Muscle layer of colon (tissue), 2 donors: ENCODE results near the gene HYAL3.
"Not testable (repeated sequence)": the region's sequence is repeated elsewhere in the genome, so short reads cannot be mapped to it uniquely, and the experiment has no call there.

ENCODE experiments used
- H3K27ac ChIP-seq: one replicate; pipeline ENCODE4 v1.7.0; 2013; ENCODE audit warnings: low read depth, mild to moderate bottlenecking, low read length, moderate library complexity
- H3K27me3 ChIP-seq, 2 donors: one replicate each; pipeline ENCODE4 v1.7.0; 2013; ENCODE audit warnings: low read length in 2 of 2, mild to moderate bottlenecking in 2 of 2; ENCODE audit not compliant: insufficient read depth in 2 of 2, control insufficient read depth in 1 of 2
- H3K36me3 ChIP-seq: one replicate; pipeline ENCODE4 v1.7.0; 2013; ENCODE audit warnings: mild to moderate bottlenecking, low read length; ENCODE audit not compliant: insufficient read depth
- H3K4me1 ChIP-seq: one replicate; pipeline ENCODE4 v1.7.0; 2013; ENCODE audit warnings: mild to moderate bottlenecking, low read length; ENCODE audit not compliant: insufficient read depth
- H3K4me3 ChIP-seq, 2 donors: one replicate each; pipeline ENCODE4 v1.7.0; 2013; ENCODE audit warnings: low read length in 2 of 2, low read depth in 1 of 2, mild to moderate bottlenecking in 1 of 2, moderate library complexity in 1 of 2
- H3K9ac ChIP-seq: one replicate; pipeline ENCODE4 v1.7.0; 2013; ENCODE audit warnings: low read length
- H3K9me3 ChIP-seq: one replicate; pipeline ENCODE4 v1.7.0; 2013; ENCODE audit warnings: mild to moderate bottlenecking, low read length
- donor health status: abdominal sarcoma.
- donor health status: Adenocarcinoma of cecum.

The HYAL3 gene

DNA sequence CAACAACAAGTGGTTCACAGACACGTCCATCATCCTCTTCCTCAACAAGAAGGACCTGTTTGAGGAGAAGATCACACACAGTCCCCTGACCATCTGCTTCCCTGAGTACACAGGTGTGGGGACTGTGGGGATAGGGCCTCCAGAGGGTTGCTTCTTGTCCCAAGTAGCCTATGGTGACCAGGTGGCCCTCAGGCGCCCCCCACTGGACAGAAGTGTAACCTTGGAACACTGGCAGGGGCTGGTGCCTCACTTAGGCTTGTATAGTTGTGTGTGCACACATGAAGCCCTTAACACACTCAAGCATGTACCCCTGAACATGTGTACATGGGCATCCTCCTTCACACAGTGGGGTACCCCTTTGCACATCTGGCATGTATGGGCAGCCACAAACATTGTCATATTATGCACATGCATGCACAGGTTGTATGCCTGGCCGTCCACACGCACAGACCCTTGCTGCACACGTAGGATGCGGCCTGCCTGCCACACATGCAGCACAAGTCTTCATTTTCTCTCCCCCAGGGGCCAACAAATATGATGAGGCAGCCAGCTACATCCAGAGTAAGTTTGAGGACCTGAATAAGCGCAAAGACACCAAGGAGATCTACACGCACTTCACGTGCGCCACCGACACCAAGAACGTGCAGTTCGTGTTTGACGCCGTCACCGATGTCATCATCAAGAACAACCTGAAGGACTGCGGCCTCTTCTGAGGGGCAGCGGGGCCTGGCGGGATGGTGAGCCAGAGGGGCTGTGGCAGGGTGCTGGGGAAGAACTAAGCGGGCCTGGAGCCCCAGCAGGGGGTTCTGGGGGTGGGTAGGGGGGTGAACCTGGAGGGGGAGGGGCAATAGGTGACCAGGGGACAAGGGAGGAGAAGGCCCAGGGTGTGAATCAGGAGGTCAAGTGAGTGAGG is 42.0 kb downstream of the HYAL3 start:
- Histone ChIP-seq H3K9ac (no peak overlapping the region), H3K27me3 (no peaks in the 10 kb centered on the region), H3K4me1 (peaks cover 30% of the 10 kb centered on the region), H3K27ac (no peak overlapping the region), H3K4me3 (no peak overlapping the region), H3K36me3 (peaks cover 55% of the 10 kb centered on the region), H3K9me3 (no peaks in the 10 kb centered on the region)

- no peak overlapping the region for H3K9ac ChIP-seq
- peaks cover 62% of the 10 kb centered on the region for H3K36me3 ChIP-seq
- H3K27me3 ChIP-seq: no peaks in the 10 kb centered on the region
- no peaks in the 10 kb centered on the region for H3K9me3 ChIP-seq
- H3K4me1 ChIP-seq: peaks cover 29% of the 10 kb centered on the region
- H3K4me3 ChIP-seq: no peak overlapping the region
- no peak overlapping the region for H3K27ac ChIP-seq
Measured at GRCh38 chr3:50255251-50255615, 44.0 kb downstream of the HYAL3 start.

DNA sequence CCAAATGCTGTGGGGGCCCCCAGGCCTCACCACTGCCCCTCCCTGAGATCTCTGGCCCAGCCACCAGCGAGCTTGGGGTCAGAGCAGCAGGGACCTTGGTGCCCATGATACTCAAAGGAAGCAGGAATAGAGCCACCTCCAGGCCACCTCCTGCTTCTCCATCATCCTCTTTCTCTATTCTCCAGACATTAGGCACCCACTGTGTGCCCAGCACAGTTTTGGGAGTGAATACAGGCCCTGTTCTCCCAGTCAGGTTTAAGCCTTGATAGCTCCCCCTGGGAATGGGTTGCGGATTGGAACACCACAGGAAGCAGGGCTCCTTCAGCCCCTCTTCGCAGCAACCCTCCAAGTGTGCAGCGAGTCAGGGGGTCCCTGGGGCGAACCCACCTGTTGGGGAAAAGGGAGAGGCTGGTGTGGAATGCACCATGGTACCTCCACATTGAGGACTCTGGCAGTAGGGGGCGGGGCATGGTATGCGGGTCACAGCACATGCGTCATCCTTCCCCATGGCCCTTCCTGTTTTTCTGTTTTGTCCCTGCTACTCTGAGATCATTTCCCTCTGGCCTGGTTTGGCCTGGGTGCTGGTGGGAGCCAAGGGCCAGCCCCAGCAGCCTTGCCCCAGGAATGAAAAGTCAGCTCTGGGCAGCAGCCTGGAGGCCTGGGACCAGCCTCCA is 44.5 kb downstream of the HYAL3 start:
- H3K4me1 ChIP-seq: peaks cover 34% of the 10 kb centered on the region
- H3K36me3 ChIP-seq: peaks cover 62% of the 10 kb centered on the region

GRCh38 chr3:50251220-50251619 is 48.0 kb downstream of the HYAL3 start:
- Histone ChIP-seq H3K27ac (no peak overlapping the region), H3K4me3 (no peak overlapping the region), H3K36me3 (peaks cover 47% of the 10 kb centered on the region), H3K9ac (no peak overlapping the region), H3K27me3 (no peaks in the 10 kb centered on the region), H3K4me1 (peaks cover 61% of the 10 kb centered on the region), H3K9me3 (no peaks in the 10 kb centered on the region)

More for the DNA sequence above, 44.5 kb downstream of the HYAL3 start:
- Histone ChIP-seq H3K27me3 (no peaks in the 10 kb centered on the region), H3K9ac (no peak overlapping the region), H3K4me3 (no peak overlapping the region), H3K27ac (peak overlapping the region; percentile 54), H3K9me3 (no peaks in the 10 kb centered on the region)

DNA sequence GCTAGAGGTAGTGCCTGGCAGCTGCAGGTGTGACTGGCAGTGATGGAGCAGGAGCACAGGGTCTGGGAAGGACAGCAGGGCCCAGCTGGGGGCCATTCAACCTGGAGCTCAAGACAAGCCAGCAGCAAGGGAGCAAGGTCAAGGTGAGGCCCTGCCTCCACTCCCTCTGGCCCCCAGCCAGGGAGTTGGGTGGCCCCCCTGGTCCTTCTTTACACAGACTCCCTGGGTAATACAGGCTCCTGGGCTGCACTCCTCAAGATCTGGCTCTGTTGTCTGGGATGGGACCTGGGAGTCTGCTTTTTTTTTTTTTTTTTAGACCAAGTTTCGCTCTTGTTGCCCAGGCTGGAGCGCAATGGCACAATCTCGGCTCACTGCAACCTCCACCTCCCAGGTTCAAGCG is 48.7 kb downstream of the HYAL3 start:
- Histone ChIP-seq H3K4me3 (no peak overlapping the region), H3K9ac (no peak overlapping the region), H3K9me3 (no peaks in the 10 kb centered on the region), H3K27me3 (no peaks in the 10 kb centered on the region), H3K27ac (no peak overlapping the region), H3K36me3 (peaks cover 43% of the 10 kb centered on the region), H3K4me1 (peaks cover 66% of the 10 kb centered on the region)

GRCh38 chr3:50249457-50249856 is 49.7 kb downstream of the HYAL3 start:
- Histone ChIP-seq H3K9ac (no peak overlapping the region), H3K4me1 (peaks cover 66% of the 10 kb centered on the region), H3K4me3 (no peak overlapping the region), H3K27me3 (no peaks in the 10 kb centered on the region), H3K36me3 (peaks cover 33% of the 10 kb centered on the region), H3K27ac (no peak overlapping the region), H3K9me3 (no peaks in the 10 kb centered on the region)

DNA sequence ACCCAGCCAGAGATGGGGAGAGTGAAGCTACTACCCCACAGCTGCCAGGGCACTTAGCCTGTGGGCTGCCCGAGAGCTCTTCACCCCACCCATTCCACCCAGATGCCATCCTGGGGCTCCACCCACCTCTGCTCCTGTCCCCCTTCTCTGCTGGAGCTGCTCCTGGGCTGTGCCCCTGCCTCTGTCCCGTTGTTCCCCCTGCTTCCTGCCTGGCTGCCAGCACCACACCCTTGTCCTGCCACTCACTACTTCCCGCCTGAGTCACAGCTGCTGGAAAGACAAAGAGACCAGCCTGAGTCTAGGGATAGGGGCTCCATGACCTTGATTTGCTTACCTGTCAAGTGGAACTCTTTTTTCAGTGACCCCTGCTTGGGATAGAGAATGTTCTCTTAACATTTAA is 50.8 kb downstream of the HYAL3 start:
- Histone ChIP-seq H3K9me3 (no peaks in the 10 kb centered on the region), H3K27me3 (no peaks in the 10 kb centered on the region), H3K4me1 (peaks cover 68% of the 10 kb centered on the region), H3K27ac (no peak overlapping the region), H3K9ac (no peak overlapping the region), H3K4me3 (no peak overlapping the region), H3K36me3 (peaks cover 22% of the 10 kb centered on the region)

GRCh38 chr3:50246517-50246954 is 52.7 kb downstream of the HYAL3 start:
- Histone ChIP-seq H3K4me1 (peaks cover 85% of the 10 kb centered on the region), H3K4me3 (peak overlapping the region; percentile 1 to 54), H3K9ac (no peak overlapping the region), H3K27ac (peak overlapping the region; percentile 18), H3K27me3 (no peaks in the 10 kb centered on the region), H3K9me3 (no peaks in the 10 kb centered on the region), H3K36me3 (peaks cover 15% of the 10 kb centered on the region)

- peaks cover 10% of the 10 kb centered on the region for H3K36me3 ChIP-seq
- no peaks in the 10 kb centered on the region for H3K27me3 ChIP-seq
- peak overlapping the region; percentile 3 to 54 for H3K4me3 ChIP-seq
- H3K27ac ChIP-seq: peak overlapping the region; percentile 18
- H3K9me3 ChIP-seq: no peaks in the 10 kb centered on the region
- peaks cover 85% of the 10 kb centered on the region for H3K4me1 ChIP-seq
- peak overlapping the region; percentile 34 for H3K9ac ChIP-seq
Measured at GRCh38 chr3:50245831-50246516, 53.2 kb downstream of the HYAL3 start.

GRCh38 chr3:50245251-50245745 is 53.9 kb downstream of the HYAL3 start:
- peak overlapping the region; percentile 34 for H3K9ac ChIP-seq
- peak overlapping the region; percentile 18 for H3K27ac ChIP-seq
- peaks cover 87% of the 10 kb centered on the region for H3K4me1 ChIP-seq
- peak overlapping the region in 1 of 2 donors; percentile 54 for H3K4me3 ChIP-seq
- H3K9me3 ChIP-seq: no peaks in the 10 kb centered on the region
- peaks cover 8% of the 10 kb centered on the region for H3K36me3 ChIP-seq
- no peaks in the 10 kb centered on the region for H3K27me3 ChIP-seq

DNA sequence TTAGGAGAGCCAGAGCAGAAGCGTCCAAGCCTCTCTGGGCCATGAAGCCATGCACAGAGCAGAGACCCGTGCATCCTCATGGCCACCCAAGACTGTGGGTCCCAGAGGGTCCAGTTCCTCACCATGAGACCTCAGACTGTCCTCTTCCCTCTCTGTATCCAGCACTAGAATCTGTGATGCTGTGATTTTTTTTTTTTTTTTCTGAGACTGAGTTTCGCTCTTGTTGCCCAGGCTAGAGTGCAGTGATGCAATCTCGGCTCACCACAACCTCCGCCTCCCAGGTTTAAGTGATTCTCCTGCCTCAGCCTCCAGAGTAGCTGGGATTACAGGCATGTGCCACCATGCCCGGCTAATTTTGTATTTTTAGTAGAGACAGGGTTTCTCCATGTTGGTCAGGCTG is 54.4 kb downstream of the HYAL3 start:
- not testable (repeated sequence) for H3K27me3 ChIP-seq, H3K9me3 ChIP-seq, H3K9ac ChIP-seq, H3K36me3 ChIP-seq, H3K27ac ChIP-seq, H3K4me3 ChIP-seq
- H3K4me1 ChIP-seq: peaks cover 87% of the 10 kb centered on the region
